Measurements from ENCODE around the gene C4orf50.
"Not testable (repeated sequence)": the region's sequence is repeated elsewhere in the genome, so short reads cannot be mapped to it uniquely, and the experiment has no call there.

The C4orf50 gene

GRCh38 chr4:5952286-5952974 lies 65.8 kb downstream of the C4orf50 start:
- DNase-seq (ENCODE audit: low read depth in 1 of 2, low spot score in 1 of 2), result no peak
- TF ChIP-seq SPI1 (IDR thresholded peaks at IDR 0.05; ENCODE audit: borderline replicate concordance, low read depth) (no peak), POLR2AphosphoS5 (IDR thresholded peaks at IDR 0.05; ENCODE audit: low read depth) (no peak), GABPA (IDR thresholded peaks at IDR 0.05; ENCODE audit: low read depth) (no peak)
- Histone ChIP-seq H3K27me3 (ENCODE audit: insufficient read depth, poor library complexity, severe bottlenecking) (no peaks in the 10 kb centered on the region), H3K27ac (replicated peaks) (no peak overlapping the region), H3K4me3 (replicated peaks; ENCODE audit: insufficient read depth, low read length) (no peak overlapping the region)

DNA sequence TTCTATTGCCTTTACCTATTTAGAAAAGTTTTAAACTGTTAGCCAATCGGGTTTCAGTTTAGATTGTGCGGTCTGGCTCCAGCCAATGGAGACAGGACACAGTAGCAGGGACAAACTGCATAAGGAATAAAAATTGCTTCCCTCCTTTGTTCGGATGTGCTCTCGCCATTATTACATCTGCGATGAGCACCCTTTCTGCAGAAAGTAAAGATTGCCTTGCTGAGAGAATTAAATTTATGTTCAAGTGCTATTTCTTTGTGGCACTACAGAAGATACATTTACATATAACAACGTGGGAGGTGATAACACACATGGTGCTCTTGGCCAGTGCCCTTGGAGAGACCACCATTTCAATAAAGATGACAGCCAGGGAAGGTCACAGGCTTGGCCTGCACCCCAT lies 71.6 kb downstream of the C4orf50 start:
- not testable (repeated sequence) for H3K4me3 ChIP-seq (replicated peaks; ENCODE audit: insufficient read depth, low read length); H3K27ac ChIP-seq (replicated peaks); DNase-seq (ENCODE audit: low read depth in 1 of 2, low spot score in 1 of 2); H3K27me3 ChIP-seq (ENCODE audit: insufficient read depth, poor library complexity, severe bottlenecking)

DNA sequence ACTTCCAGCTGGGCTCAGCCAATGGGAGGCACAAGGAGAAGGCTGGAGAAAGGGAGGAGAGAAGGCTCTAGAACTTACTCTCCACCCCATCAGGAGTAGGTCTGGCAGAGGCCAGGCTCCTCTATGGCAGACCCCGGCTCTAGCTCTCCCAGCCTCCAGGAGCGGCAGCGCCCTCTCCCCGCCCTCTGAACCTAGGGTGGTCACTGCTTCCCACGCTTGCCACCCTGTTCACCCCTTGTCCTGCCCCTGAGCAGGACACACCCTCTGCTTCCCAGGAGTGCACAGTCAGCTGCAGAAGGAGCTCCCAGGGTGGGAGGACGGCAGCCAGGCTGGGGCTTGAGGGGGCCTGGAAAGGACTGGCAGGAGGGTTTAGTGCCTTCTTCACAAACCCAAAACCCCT lies 72.3 kb downstream of the C4orf50 start:
- no peak for DNase-seq (ENCODE audit: low read depth in 1 of 2, low spot score in 1 of 2)
- Histone ChIP-seq H3K27ac (replicated peaks) (no peak overlapping the region), H3K27me3 (ENCODE audit: insufficient read depth, poor library complexity, severe bottlenecking) (no peaks in the 10 kb centered on the region), H3K4me3 (replicated peaks; ENCODE audit: insufficient read depth, low read length) (no peak overlapping the region)
- no peak for TF ChIP-seq SPI1 (IDR thresholded peaks at IDR 0.05; ENCODE audit: borderline replicate concordance, low read depth)
- TF ChIP-seq GABPA (IDR thresholded peaks at IDR 0.05; ENCODE audit: low read depth), result no peak
- TF ChIP-seq, protein P1, sequence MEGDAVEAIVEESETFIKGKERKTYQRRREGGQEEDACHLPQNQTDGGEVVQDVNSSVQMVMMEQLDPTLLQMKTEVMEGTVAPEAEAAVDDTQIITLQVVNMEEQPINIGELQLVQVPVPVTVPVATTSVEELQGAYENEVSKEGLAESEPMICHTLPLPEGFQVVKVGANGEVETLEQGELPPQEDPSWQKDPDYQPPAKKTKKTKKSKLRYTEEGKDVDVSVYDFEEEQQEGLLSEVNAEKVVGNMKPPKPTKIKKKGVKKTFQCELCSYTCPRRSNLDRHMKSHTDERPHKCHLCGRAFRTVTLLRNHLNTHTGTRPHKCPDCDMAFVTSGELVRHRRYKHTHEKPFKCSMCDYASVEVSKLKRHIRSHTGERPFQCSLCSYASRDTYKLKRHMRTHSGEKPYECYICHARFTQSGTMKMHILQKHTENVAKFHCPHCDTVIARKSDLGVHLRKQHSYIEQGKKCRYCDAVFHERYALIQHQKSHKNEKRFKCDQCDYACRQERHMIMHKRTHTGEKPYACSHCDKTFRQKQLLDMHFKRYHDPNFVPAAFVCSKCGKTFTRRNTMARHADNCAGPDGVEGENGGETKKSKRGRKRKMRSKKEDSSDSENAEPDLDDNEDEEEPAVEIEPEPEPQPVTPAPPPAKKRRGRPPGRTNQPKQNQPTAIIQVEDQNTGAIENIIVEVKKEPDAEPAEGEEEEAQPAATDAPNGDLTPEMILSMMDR (IDR thresholded peaks at IDR 0.05; ENCODE audit: insufficient read depth, low read length), result no peak
- TF ChIP-seq POLR2AphosphoS5 (IDR thresholded peaks at IDR 0.05; ENCODE audit: low read depth), result no peak
- TF ChIP-seq REST (IDR thresholded peaks at IDR 0.05; ENCODE audit: insufficient replicate concordance, low read depth), result no peak

GRCh38 chr4:5945171-5945570 lies 73.1 kb downstream of the C4orf50 start:
- TF ChIP-seq SPI1 (IDR thresholded peaks at IDR 0.05; ENCODE audit: borderline replicate concordance, low read depth) (no peak), POLR2AphosphoS5 (IDR thresholded peaks at IDR 0.05; ENCODE audit: low read depth) (no peak), REST (IDR thresholded peaks at IDR 0.05; ENCODE audit: insufficient replicate concordance, low read depth) (no peak), GABPA (IDR thresholded peaks at IDR 0.05; ENCODE audit: low read depth) (no peak)
- TF ChIP-seq, protein P1 (IDR thresholded peaks at IDR 0.05; ENCODE audit: insufficient read depth, low read length), result no peak
- no peak for DNase-seq (ENCODE audit: low read depth in 1 of 2, low spot score in 1 of 2)
- Histone ChIP-seq H3K27me3 (ENCODE audit: insufficient read depth, poor library complexity, severe bottlenecking) (no peaks in the 10 kb centered on the region), H3K4me3 (replicated peaks; ENCODE audit: insufficient read depth, low read length) (no peak overlapping the region), H3K27ac (replicated peaks) (no peak overlapping the region)

DNA sequence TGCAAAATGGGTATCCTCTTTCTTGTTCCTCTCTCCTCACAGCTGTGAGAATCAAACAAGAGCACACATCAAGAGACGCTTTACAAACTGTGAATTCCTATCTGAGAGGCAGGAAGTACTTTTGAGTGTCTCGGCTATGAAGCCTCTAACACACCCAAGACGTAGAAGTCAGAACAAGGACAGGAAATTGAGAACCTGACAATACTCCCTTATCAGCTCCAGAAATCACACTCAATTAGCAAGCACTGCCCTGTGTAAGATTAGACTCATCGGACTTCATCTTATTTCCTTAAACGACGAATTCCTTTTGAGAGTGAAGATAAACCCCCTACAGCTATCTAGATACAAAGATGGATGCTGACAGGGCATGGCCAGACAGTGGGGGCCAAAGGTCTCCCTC lies 74.7 kb downstream of the C4orf50 start:
- DNase-seq (ENCODE audit: low read depth in 1 of 2, low spot score in 1 of 2), result no peak
- TF ChIP-seq POLR2AphosphoS5 (IDR thresholded peaks at IDR 0.05; ENCODE audit: low read depth) (no peak), SPI1 (IDR thresholded peaks at IDR 0.05; ENCODE audit: borderline replicate concordance, low read depth) (no peak), REST (IDR thresholded peaks at IDR 0.05; ENCODE audit: insufficient replicate concordance, low read depth) (no peak), GABPA (IDR thresholded peaks at IDR 0.05; ENCODE audit: low read depth) (no peak)
- TF ChIP-seq, protein P1 (IDR thresholded peaks at IDR 0.05; ENCODE audit: insufficient read depth, low read length), result no peak
- Histone ChIP-seq H3K27me3 (ENCODE audit: insufficient read depth, poor library complexity, severe bottlenecking) (no peaks in the 10 kb centered on the region), H3K27ac (replicated peaks) (no peak overlapping the region), H3K4me3 (replicated peaks; ENCODE audit: insufficient read depth, low read length) (no peak overlapping the region)
